Fibroblast of mammary gland (primary cell): ENCODE results near the gene SOX2.

Source experiments
- DNase-seq: peaks from one replicate; pipeline ENCODE4 v3.0.0-alpha.2; 2010; ENCODE audit warnings: low read depth
- H3K4me3 ChIP-seq: 2 replicates; pipeline ENCODE4 v1.5.1; 2011; ENCODE audit warnings: low read depth, mild to moderate bottlenecking, low read length, moderate library complexity; ENCODE audit not compliant: control insufficient read depth
- CTCF ChIP-seq: conservative IDR thresholded peaks from 2 replicates; pipeline ENCODE4 v1.5.1; 2011; ENCODE audit warnings: low read depth, low read length, inconsistent platforms; ENCODE audit not compliant: control insufficient read depth, insufficient read depth

The SOX2 gene

GRCh38 chr3:181711325-181712135 lies at the start of gene SOX2:
SOX2 (plus strand) TSS chr3:181711925; CDS start chr3:181712361, 436 bp downstream.
- peak within 1 kb of the TSS; percentile 20 for H3K4me3 ChIP-seq
- TF ChIP-seq CTCF: no peak
- DNase-seq: peak; percentile 21

- H3K4me3 ChIP-seq: no peak overlapping the region
- no peak for TF ChIP-seq CTCF
- no peak for DNase-seq
These were observed 28.2 kb upstream of the SOX2 start for GRCh38 chr3:181683563-181683962.

- no peak for DNase-seq
- TF ChIP-seq CTCF: no peak
- H3K4me3 ChIP-seq: no peak overlapping the region
These were observed 24.5 kb upstream of the SOX2 start for GRCh38 chr3:181687190-181687589.

- H3K4me3 ChIP-seq: no peak overlapping the region
- DNase-seq: no peak
- TF ChIP-seq CTCF: no peak
These were observed 24.0 kb upstream of the SOX2 start for GRCh38 chr3:181687731-181688130.

- no peak overlapping the region for H3K4me3 ChIP-seq
- no peak for TF ChIP-seq CTCF
- DNase-seq: no peak
These were observed 22.2 kb upstream of the SOX2 start for GRCh38 chr3:181689546-181689945.

GRCh38 chr3:181690769-181691168 lies 21.0 kb upstream of the SOX2 start:
- TF ChIP-seq CTCF: no peak
- DNase-seq: no peak
- no peak overlapping the region for H3K4me3 ChIP-seq
